ENCODE results near the gene LIF. TPM values are rescaled to one million over a fixed set of nuclear protein-coding genes. Genes with fewer than 3 reads are reported as not detected.

Gene LIF
- total and polyA plus RNA-seq, 4 experiments from 2014 or later = 0.26 to 0.58 TPM; not detected in 2

GRCh38 chr22:30266445-30267381 is 20.2 kb upstream of the LIF start, which contains the start of gene OSM:
TSS of gene OSM (minus strand) at chr22:30266851. CDS start at chr22:30266799, 52 bp downstream.
- Mint-ChIP-seq H3K9me3 (no peaks in the 10 kb centered on the region), H3K36me3 (peaks cover 4 to 27% of the 10 kb centered on the region in 2 donors), H3K27me3 (no peaks in the 10 kb centered on the region), H3K4me3 (peak within 1 kb of the TSS; percentile 90 to 98 (median 94)), H3K4me1 (peaks cover 28 to 64% (median 46%) of the 10 kb centered on the region in 4 donors), H3K27ac (peak within 1 kb of the TSS; percentile 98 to 100 (median 99))
- Histone ChIP-seq H3K9me3 (ENCODE audit: control insufficient read depth in 1 of 2, low read length in 2 of 2) (no peaks in the 10 kb centered on the region), H3K36me3 (ENCODE audit: insufficient read depth, low read length) (peaks cover 4% of the 10 kb centered on the region), H3K27me3 (ENCODE audit: insufficient read depth, low read length) (no peaks in the 10 kb centered on the region), H3K4me3 (ENCODE audit: low read length in 2 of 2) (peak within 1 kb of the TSS; percentile 85 to 96), H3K4me1 (ENCODE audit: insufficient read depth, low read length) (peaks cover 54% of the 10 kb centered on the region), H3K27ac (ENCODE audit: low read depth, low read length) (peak within 1 kb of the TSS; percentile 98)
- CTCF ChIA-PET (ENCODE audit: partially characterized antibody) = interaction anchor here (1.2 to 4.2 kb wide), 4 partner anchors 121 to 160 kb away, joined by 3 to 60 read pairs (median 6); partner anchors contain the start of gene RNF215
- POLR2A ChIA-PET (ENCODE audit: partially characterized antibody) = interaction anchor here (0.9 to 9.0 kb wide), 7 partner anchors 18 to 169 kb away, joined by 3 to 106 read pairs (median 3); partner anchors contain the start of gene CASTOR1
- intact Hi-C loops (cut with micrococcal nuclease) = loop anchor here (1.0 kb wide), 1 partner anchor 40 kb away; no protein-coding TSS in a partner anchor
- DNase-seq = peak; percentile 71 to 83 (median 78)

- H3K4me1 Mint-ChIP-seq = peaks cover 28 to 64% (median 46%) of the 10 kb centered on the region in 4 donors
- CTCF ChIA-PET (ENCODE audit: partially characterized antibody) = interaction anchor here (1.2 to 4.2 kb wide), 3 partner anchors 38 to 159 kb away, joined by 4 to 60 read pairs (median 4); partner anchors contain the start of gene RNF215
- Histone ChIP-seq H3K4me3 (ENCODE audit: low read length in 2 of 2) (peak overlapping the region; percentile 85 to 96), H3K9me3 (ENCODE audit: control insufficient read depth in 1 of 2, low read length in 2 of 2) (no peaks in the 10 kb centered on the region), H3K27ac (ENCODE audit: low read depth, low read length) (peak overlapping the region; percentile 98), H3K36me3 (ENCODE audit: insufficient read depth, low read length) (peaks cover 4% of the 10 kb centered on the region), H3K4me1 (ENCODE audit: insufficient read depth, low read length) (peaks cover 54% of the 10 kb centered on the region), H3K27me3 (ENCODE audit: insufficient read depth, low read length) (no peaks in the 10 kb centered on the region)
- no peaks in the 10 kb centered on the region for H3K27me3 Mint-ChIP-seq
- peak; percentile 84 to 95 (median 87) for DNase-seq
- peak overlapping the region; percentile 90 to 98 (median 94) for H3K4me3 Mint-ChIP-seq
- H3K9me3 Mint-ChIP-seq = no peaks in the 10 kb centered on the region
- intact Hi-C loops (cut with micrococcal nuclease) = no loop called here
- peaks cover 4 to 27% of the 10 kb centered on the region in 2 donors for H3K36me3 Mint-ChIP-seq
- peak overlapping the region; percentile 98 to 100 (median 99) for H3K27ac Mint-ChIP-seq
- POLR2A ChIA-PET (ENCODE audit: partially characterized antibody) = interaction anchor here (0.9 to 9.0 kb wide), 4 partner anchors 19 to 125 kb away, joined by 3 to 106 read pairs (median 4); partner anchors contain the start of gene CASTOR1
Measured at GRCh38 chr22:30265823-30266444, 19.4 kb upstream of the LIF start.

GRCh38 chr22:30265131-30265720 is 18.7 kb upstream of the LIF start:
- no peak for DNase-seq
- Mint-ChIP-seq H3K27ac (peak overlapping the region; percentile 98 to 100 (median 99)), H3K36me3 (peaks cover 4 to 25% of the 10 kb centered on the region in 2 donors), H3K4me1 (peaks cover 28 to 64% (median 46%) of the 10 kb centered on the region in 4 donors), H3K4me3 (peak overlapping the region; percentile 90 to 98 (median 94)), H3K9me3 (no peaks in the 10 kb centered on the region), H3K27me3 (no peaks in the 10 kb centered on the region)
- H3K27ac ChIP-seq (ENCODE audit: low read depth, low read length) = peak overlapping the region; percentile 98
- POLR2A ChIA-PET (ENCODE audit: partially characterized antibody) = interaction anchor here (9.0 kb wide), 1 partner anchor 20 kb away, joined by 106 read pairs; the partner anchor contains the start of gene CASTOR1
- no peaks in the 10 kb centered on the region for H3K9me3 ChIP-seq (ENCODE audit: control insufficient read depth in 1 of 2, low read length in 2 of 2)
- intact Hi-C loops (cut with micrococcal nuclease) = no loop called here
- H3K36me3 ChIP-seq (ENCODE audit: insufficient read depth, low read length) = peaks cover 4% of the 10 kb centered on the region
- no peaks in the 10 kb centered on the region for H3K27me3 ChIP-seq (ENCODE audit: insufficient read depth, low read length)
- peaks cover 54% of the 10 kb centered on the region for H3K4me1 ChIP-seq (ENCODE audit: insufficient read depth, low read length)
- peak overlapping the region; percentile 85 to 96 for H3K4me3 ChIP-seq (ENCODE audit: low read length in 2 of 2)
- CTCF ChIA-PET (ENCODE audit: partially characterized antibody) = interaction anchor here (0.8 to 4.2 kb wide), 8 partner anchors 12 to 158 kb away, joined by 3 to 60 read pairs (median 4); partner anchors contain the start of genes RNF215 and SEC14L2

DNA sequence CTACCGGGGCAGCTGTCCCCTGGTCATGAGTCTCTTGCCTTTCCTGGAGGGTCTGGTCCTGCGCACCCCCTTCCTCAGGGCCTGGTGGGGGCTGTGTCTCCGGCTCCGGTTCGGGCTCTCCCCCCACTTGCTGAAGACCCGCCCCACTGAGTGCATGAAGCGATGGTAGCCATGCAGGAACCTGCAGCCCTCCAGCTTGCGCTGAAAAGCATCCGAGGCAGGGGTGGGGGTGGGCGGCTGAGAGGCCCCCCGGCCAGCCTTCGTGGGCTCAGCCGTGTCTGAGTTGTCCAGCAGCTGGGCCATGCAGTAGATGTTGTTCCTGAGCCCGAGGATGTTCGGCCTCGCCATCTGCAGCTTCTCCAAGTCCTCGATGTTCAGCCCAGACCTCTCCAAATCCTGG is 17.3 kb upstream of the LIF start:
- Mint-ChIP-seq H3K4me1 (peaks cover 28 to 63% (median 46%) of the 10 kb centered on the region in 4 donors), H3K4me3 (no peak overlapping the region), H3K27me3 (no peaks in the 10 kb centered on the region), H3K9me3 (no peaks in the 10 kb centered on the region), H3K36me3 (peaks cover 4 to 18% of the 10 kb centered on the region in 2 donors), H3K27ac (peak overlapping the region in 1 of 7 donors; percentile 99)
- no peak for DNase-seq
- ChIA-PET CTCF (ENCODE audit: partially characterized antibody) (interaction anchor here (0.7 to 4.2 kb wide), 17 partner anchors 23 to 179 kb away, joined by 3 to 60 read pairs (median 4); partner anchors contain the start of gene RNF215), POLR2A (ENCODE audit: partially characterized antibody) (interaction anchor here (1.1 to 9.0 kb wide), 4 partner anchors 8 to 159 kb away, joined by 3 to 106 read pairs (median 3); partner anchors contain the start of gene CASTOR1)
- Histone ChIP-seq H3K4me3 (ENCODE audit: low read length in 2 of 2) (no peak overlapping the region), H3K4me1 (ENCODE audit: insufficient read depth, low read length) (peaks cover 54% of the 10 kb centered on the region), H3K36me3 (ENCODE audit: insufficient read depth, low read length) (peaks cover 4% of the 10 kb centered on the region), H3K27ac (ENCODE audit: low read depth, low read length) (no peak overlapping the region), H3K27me3 (ENCODE audit: insufficient read depth, low read length) (no peaks in the 10 kb centered on the region), H3K9me3 (ENCODE audit: control insufficient read depth in 1 of 2, low read length in 2 of 2) (no peaks in the 10 kb centered on the region)
- intact Hi-C loops (cut with micrococcal nuclease) = loop anchor here (1.0 to 2.0 kb wide), 4 partner anchors 23 to 156 kb away; partner anchors contain the start of genes RNF215 and TBC1D10A

DNA sequence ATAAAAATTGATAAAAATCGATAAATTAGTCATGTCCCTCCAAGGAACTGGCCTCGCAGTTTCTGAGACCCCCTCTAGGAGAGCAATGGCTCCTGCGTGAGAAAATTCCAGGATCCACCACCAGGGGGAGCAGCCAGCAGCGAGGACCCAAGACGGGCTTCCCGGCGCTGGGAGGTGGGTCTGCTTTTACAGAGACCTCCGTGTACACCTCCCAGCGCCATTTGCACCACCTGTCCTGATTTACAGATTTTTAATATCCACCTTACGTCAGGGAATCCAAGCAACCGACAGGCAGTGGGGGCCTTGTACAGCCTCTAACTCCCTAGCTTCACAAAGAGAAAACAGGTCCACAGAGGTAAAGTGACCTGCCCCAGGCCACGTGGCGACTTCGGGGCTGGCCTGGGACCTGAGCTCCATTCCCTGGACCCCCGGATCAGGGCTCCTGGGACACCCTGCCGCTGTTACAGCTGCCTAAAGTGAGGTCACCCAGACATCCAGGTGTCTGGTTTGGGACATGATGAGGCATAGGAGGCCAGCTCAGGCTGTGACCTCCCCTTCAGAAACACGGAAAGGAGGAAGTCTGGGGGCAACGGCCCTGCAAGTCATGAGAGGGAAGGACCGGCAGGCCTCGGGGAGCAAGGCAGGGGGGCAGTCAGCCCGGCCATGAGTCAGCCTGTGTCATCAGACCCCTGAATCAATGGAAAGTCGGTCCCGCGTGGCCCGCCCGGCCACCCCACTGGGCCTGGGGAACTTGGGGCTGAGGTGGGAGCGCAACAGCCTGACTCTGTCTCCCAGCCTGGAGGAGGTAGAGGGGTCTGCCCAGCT is 16.6 kb upstream of the LIF start:
- POLR2A ChIA-PET (ENCODE audit: partially characterized antibody) = interaction anchor here (1.0 to 9.0 kb wide), 6 partner anchors 9 to 159 kb away, joined by 3 to 106 read pairs (median 3); partner anchors contain the start of genes CASTOR1, CCDC157 and SF3A1
- Mint-ChIP-seq H3K27ac (peak overlapping the region; percentile 61 to 90 (median 86)), H3K27me3 (no peaks in the 10 kb centered on the region), H3K4me3 (peak overlapping the region; percentile 70 to 83 (median 74)), H3K36me3 (peaks cover 4 to 18% of the 10 kb centered on the region in 2 donors), H3K4me1 (peaks cover 24 to 56% (median 42%) of the 10 kb centered on the region in 4 donors), H3K9me3 (no peaks in the 10 kb centered on the region)
- peak; percentile 64 to 76 (median 68) for DNase-seq
- Histone ChIP-seq H3K27ac (ENCODE audit: low read depth, low read length) (peak overlapping the region; percentile 36), H3K4me3 (ENCODE audit: low read length in 2 of 2) (peak overlapping the region in 1 of 2 donors; percentile 24), H3K4me1 (ENCODE audit: insufficient read depth, low read length) (peaks cover 48% of the 10 kb centered on the region), H3K9me3 (ENCODE audit: control insufficient read depth in 1 of 2, low read length in 2 of 2) (no peaks in the 10 kb centered on the region), H3K27me3 (ENCODE audit: insufficient read depth, low read length) (no peaks in the 10 kb centered on the region), H3K36me3 (ENCODE audit: insufficient read depth, low read length) (peaks cover 4% of the 10 kb centered on the region)
- intact Hi-C loops (cut with micrococcal nuclease) = loop anchor here (1.0 to 2.0 kb wide), 5 partner anchors 24 to 155 kb away; partner anchors contain the start of genes RNF215, SF3A1 and TBC1D10A
- CTCF ChIA-PET (ENCODE audit: partially characterized antibody) = interaction anchor here (0.7 to 4.2 kb wide), 23 partner anchors 15 to 178 kb away, joined by 3 to 60 read pairs (median 4); partner anchors contain the start of gene RNF215

Measured in CD4-positive, alpha-beta memory T cell (primary cell).